KMS-11 (cell line): ENCODE data around the gene COL5A1.

Experiments used
- H2AFZ ChIP-seq: fragments of 200-600 bp; sonication (generic); 2 replicates; pipeline ENCODE4 v1.6.1; 2016; ENCODE audit warnings: antibody characterized with exemption, mixed run types, low read depth
- H3K27ac ChIP-seq: fragments of 200-600 bp; sonication (generic); 2 replicates; pipeline ENCODE4 v1.6.1; 2016; ENCODE audit warnings: mild to moderate bottlenecking, mixed run types
- H3K27me3 ChIP-seq: fragments of 200-600 bp; sonication (generic); 2 replicates; pipeline ENCODE4 v1.6.1; 2017; ENCODE audit warnings: mild to moderate bottlenecking, low read depth, mixed run types, moderate library complexity; ENCODE audit not compliant: insufficient read depth
- H3K36me3 ChIP-seq: fragments of 200-600 bp; sonication (generic); 2 replicates; pipeline ENCODE4 v1.6.1; 2017; ENCODE audit warnings: mild to moderate bottlenecking, mixed run types; ENCODE audit not compliant: insufficient read depth
- H3K4me1 ChIP-seq: fragments of 200-600 bp; sonication (generic); 2 replicates; pipeline ENCODE4 v1.6.1; 2016; ENCODE audit warnings: mild to moderate bottlenecking, low read depth, mixed run types; ENCODE audit not compliant: poor library complexity, severe bottlenecking
- H3K4me2 ChIP-seq: fragments of 200-600 bp; sonication (generic); 2 replicates; pipeline ENCODE4 v1.7.0; 2016; ENCODE audit warnings: mild to moderate bottlenecking, mixed run types
- H3K4me3 ChIP-seq: fragments of 200-600 bp; sonication (generic); IDR thresholded peaks from 2 replicates; pipeline ENCODE4 v1.6.1; 2017; ENCODE audit warnings: low read depth, low read length, mixed read lengths; ENCODE audit not compliant: insufficient read depth
- H3K79me2 ChIP-seq: fragments of 200-600 bp; sonication (generic); 2 replicates; pipeline ENCODE4 v1.6.1; 2016; ENCODE audit warnings: low read depth, mixed run types; ENCODE audit not compliant: insufficient read depth
- H3K9ac ChIP-seq: fragments of 200-600 bp; sonication (generic); 2 replicates; pipeline ENCODE4 v1.6.1; 2016; ENCODE audit warnings: mild to moderate bottlenecking, mixed run types
- H4K20me1 ChIP-seq: fragments of 200-600 bp; sonication (generic); 2 replicates; pipeline ENCODE4 v1.6.1; 2016; ENCODE audit warnings: mild to moderate bottlenecking, mixed run types; ENCODE audit not compliant: insufficient read depth
- CTCF ChIP-seq: fragments of 200-600 bp; sonication (generic); conservative IDR thresholded peaks from 2 replicates; pipeline ENCODE4 v1.6.1; 2017; ENCODE audit warnings: low read depth, mild to moderate bottlenecking, antibody characterized with exemption, low read length, moderate library complexity, mixed read lengths

Gene COL5A1

GRCh38 chr9:134659688-134660131 is 18.1 kb downstream of the COL5A1 start:
- no peak overlapping the region for H2AFZ ChIP-seq
- no peak overlapping the region for H3K4me3 ChIP-seq
- H3K27ac ChIP-seq: no peak overlapping the region
- H3K79me2 ChIP-seq: no peaks in the 10 kb centered on the region
- no peak overlapping the region for H3K9ac ChIP-seq
- H3K4me2 ChIP-seq: no peak overlapping the region
- peaks cover 46% of the 10 kb centered on the region; the same call in 1 of the 2 replicates for H3K27me3 ChIP-seq
- TF ChIP-seq CTCF: no peak
- H4K20me1 ChIP-seq: no peaks in the 10 kb centered on the region
- no peaks in the 10 kb centered on the region for H3K4me1 ChIP-seq
- no peaks in the 10 kb centered on the region for H3K36me3 ChIP-seq

- no peaks in the 10 kb centered on the region for H3K79me2 ChIP-seq
- H2AFZ ChIP-seq: no peak overlapping the region
- no peaks in the 10 kb centered on the region for H3K4me1 ChIP-seq
- no peak overlapping the region for H3K27ac ChIP-seq
- no peak overlapping the region for H3K9ac ChIP-seq
- H3K36me3 ChIP-seq: no peaks in the 10 kb centered on the region
- H4K20me1 ChIP-seq: no peaks in the 10 kb centered on the region
- H3K27me3 ChIP-seq: peaks cover 48% of the 10 kb centered on the region
- H3K4me3 ChIP-seq: no peak overlapping the region
- peak; percentile 59 for TF ChIP-seq CTCF
- H3K4me2 ChIP-seq: no peak overlapping the region
Measured at GRCh38 chr9:134660407-134660806, 18.8 kb downstream of the COL5A1 start.

- Histone ChIP-seq H3K4me1 (no peaks in the 10 kb centered on the region), H3K9ac (no peak overlapping the region), H3K27ac (no peak overlapping the region), H2AFZ (no peak overlapping the region), H3K4me3 (no peak overlapping the region), H3K36me3 (no peaks in the 10 kb centered on the region), H4K20me1 (no peaks in the 10 kb centered on the region), H3K27me3 (peaks cover 53% of the 10 kb centered on the region), H3K79me2 (no peaks in the 10 kb centered on the region), H3K4me2 (no peak overlapping the region)
- no peak for TF ChIP-seq CTCF
Measured at GRCh38 chr9:134661299-134661698, 19.7 kb downstream of the COL5A1 start.

- Histone ChIP-seq H3K36me3 (no peaks in the 10 kb centered on the region), H2AFZ (no peak overlapping the region), H4K20me1 (no peaks in the 10 kb centered on the region), H3K4me1 (no peaks in the 10 kb centered on the region), H3K9ac (no peak overlapping the region), H3K27ac (no peak overlapping the region), H3K79me2 (no peaks in the 10 kb centered on the region), H3K27me3 (peaks cover 52% of the 10 kb centered on the region), H3K4me2 (no peak overlapping the region), H3K4me3 (no peak overlapping the region)
- TF ChIP-seq CTCF: no peak
Measured at GRCh38 chr9:134661791-134662142, 20.2 kb downstream of the COL5A1 start.
